HepG2 (cell line): Measurements from ENCODE around the gene GTF2A2. TPM values are rescaled to one million over a fixed set of nuclear protein-coding genes. Genes with fewer than 3 reads are reported as not detected.

Experiments
- GABPA ChIP-seq, 2 experiments: IDR thresholded peaks; 2 replicates each; pipeline ENCODE4 v1.6.1; 2011 to 2016; ENCODE audit warnings: low read depth in 2 of 2, low read length in 1 of 2, missing biosample characterization in 1 of 2, missing genetic modification characterization in 1 of 2
- HMG20A ChIP-seq: IDR thresholded peaks from 2 replicates; pipeline ENCODE4 v1.6.1; 2016; ENCODE audit warnings: borderline replicate concordance
- IRF2 ChIP-seq: IDR thresholded peaks from 2 replicates; pipeline ENCODE4 v1.6.1; 2018; ENCODE audit warnings: missing genetic modification reagents, missing compliant biosample characterization
- KMT2B ChIP-seq: IDR thresholded peaks from 2 replicates; pipeline ENCODE4 v1.6.1; 2016; ENCODE audit warnings: missing genetic modification reagents, missing compliant biosample characterization
- MATR3 ChIP-seq: sonication (generic); formaldehyde crosslinking; IDR thresholded peaks from 2 replicates; pipeline ENCODE4 v1.4.0; 2020; ENCODE audit warnings: missing genetic modification reagents
- MED13 ChIP-seq: sonication (generic); formaldehyde crosslinking; IDR thresholded peaks from 2 replicates; pipeline ENCODE4 v1.5.0; 2020; ENCODE audit warnings: missing genetic modification reagents
- PLRG1 ChIP-seq: fragments of 450-650 bp; conservative IDR thresholded peaks from 2 replicates; pipeline ENCODE4 v1.6.1; 2016
- RCOR2 ChIP-seq: IDR thresholded peaks from 2 replicates; pipeline ENCODE4 v1.6.1; 2016; ENCODE audit warnings: missing biosample characterization, missing genetic modification reagents
- SMAD1 ChIP-seq: sonication (generic); formaldehyde crosslinking; IDR thresholded peaks from 2 replicates; pipeline ENCODE4 v1.4.0; 2020; ENCODE audit warnings: missing genetic modification reagents, low read depth, mild to moderate bottlenecking, borderline replicate concordance
- TAF15 ChIP-seq: fragments of 200-400 bp; formaldehyde crosslinking; IDR thresholded peaks from one replicate; pipeline ENCODE4 v1.6.1; 2018; ENCODE audit warnings: mild to moderate bottlenecking, low read depth, low read length; ENCODE audit not compliant: poor library complexity, severe bottlenecking
- ZFP62 ChIP-seq: sonication (generic); formaldehyde crosslinking; IDR thresholded peaks from 2 replicates; pipeline ENCODE4 v1.4.0; 2020; ENCODE audit warnings: missing genetic modification reagents
- ZFX ChIP-seq: sonication (generic); formaldehyde crosslinking; IDR thresholded peaks from 2 replicates; pipeline ENCODE4 v1.4.0; 2020; ENCODE audit warnings: mild to moderate bottlenecking, low read depth, missing genetic modification reagents, moderate library complexity
- ZKSCAN8 ChIP-seq: IDR thresholded peaks from 2 replicates; pipeline ENCODE4 v1.6.1; 2016; ENCODE audit warnings: borderline replicate concordance, missing genetic modification reagents, missing compliant biosample characterization
- ZNF10 ChIP-seq: sonication (generic); formaldehyde crosslinking; IDR thresholded peaks from 2 replicates; pipeline ENCODE4 v1.4.0; 2020; ENCODE audit warnings: mild to moderate bottlenecking, low read depth, missing genetic modification reagents, borderline replicate concordance
- ZNF17 ChIP-seq: sonication (generic); formaldehyde crosslinking; IDR thresholded peaks from 2 replicates; pipeline ENCODE4 v1.5.0; 2020; ENCODE audit warnings: mild to moderate bottlenecking, missing genetic modification reagents
- ZNF3 ChIP-seq: IDR thresholded peaks from 2 replicates; pipeline ENCODE4 v1.7.0; 2017; ENCODE audit warnings: inconsistent platforms
- ZNF430 ChIP-seq: sonication (generic); formaldehyde crosslinking; IDR thresholded peaks from 2 replicates; pipeline ENCODE4 v1.9.0; 2021; ENCODE audit warnings: mild to moderate bottlenecking, missing genetic modification reagents
- ZNF44 ChIP-seq: sonication (generic); formaldehyde crosslinking; IDR thresholded peaks from 2 replicates; pipeline ENCODE4 v1.5.1; 2020; ENCODE audit warnings: mild to moderate bottlenecking, missing genetic modification reagents
- ZNF547 ChIP-seq: sonication (generic); formaldehyde crosslinking; IDR thresholded peaks from 2 replicates; pipeline ENCODE4 v1.5.1; 2020; ENCODE audit warnings: mild to moderate bottlenecking, missing genetic modification reagents
- ZNF674 ChIP-seq: sonication (generic); formaldehyde crosslinking; IDR thresholded peaks from 2 replicates; pipeline ENCODE4 v1.5.0; 2020; ENCODE audit warnings: low read depth, mild to moderate bottlenecking, missing genetic modification reagents
- ZNF724P ChIP-seq: sonication (generic); formaldehyde crosslinking; IDR thresholded peaks from 2 replicates; pipeline ENCODE4 v1.8.0; 2022; ENCODE audit warnings: missing genetic modification reagents, borderline replicate concordance
- ZNF83 ChIP-seq: sonication (generic); formaldehyde crosslinking; IDR thresholded peaks from 2 replicates; pipeline ENCODE4 v1.4.0; 2020; ENCODE audit warnings: missing genetic modification reagents, mild to moderate bottlenecking, borderline replicate concordance
- ZNF891 ChIP-seq: sonication (generic); formaldehyde crosslinking; IDR thresholded peaks from 2 replicates; pipeline ENCODE4 v1.5.0; 2020; ENCODE audit warnings: mild to moderate bottlenecking, missing genetic modification reagents
- ZSCAN9 ChIP-seq: IDR thresholded peaks from 2 replicates; pipeline ENCODE4 v1.6.1; 2016; ENCODE audit warnings: borderline replicate concordance
- polyA plus RNA-seq, 8 experiments: library from polyadenylated mRNA; depleted of rRNA in 3 of 8; stranded (reverse) in 7 of 8; unstranded in 1 of 8; fragments of >200 nt; fragmentation: Illumina TruSeq in 4 of 8; extraction: Trizol in 4 of 8; gene quantifications; 2 replicates each; pipeline versions ENCODE4 v1.2.1 to v1.2.3, GENCODE V29; 2011 to 2016; ENCODE audit warnings: low read depth in 4 of 8, missing spikeins in 1 of 8, mixed read lengths in 1 of 8; ENCODE audit not compliant: insufficient read depth in 1 of 8
- total RNA-seq, 5 experiments: library from RNA; depleted of rRNA; stranded (reverse); fragments of >200 nt; fragmentation: Illumina TruSeq; extraction: Trizol; gene quantifications; 2 replicates each; pipeline ENCODE4 v1.2.3, GENCODE V29; 2016; ENCODE audit warnings: low read depth in 1 of 5
- TF ChIP-seq, protein P1 (sequence below): sonication (generic); formaldehyde crosslinking; IDR thresholded peaks from 2 replicates; pipeline ENCODE4 v1.5.0; 2020; ENCODE audit warnings: missing genetic modification reagents
- TF ChIP-seq, protein P2 (sequence below): sonication (generic); formaldehyde crosslinking; IDR thresholded peaks from 2 replicates; pipeline ENCODE4 v1.5.0; 2020; ENCODE audit warnings: mild to moderate bottlenecking, low read depth, missing genetic modification reagents, borderline replicate concordance
- TF ChIP-seq, protein P3 (sequence below): sonication (generic); formaldehyde crosslinking; IDR thresholded peaks from 2 replicates; pipeline ENCODE4 v1.9.0; 2022; ENCODE audit warnings: low read depth, missing genetic modification reagents
- TF ChIP-seq, protein P4 (sequence below): sonication (generic); formaldehyde crosslinking; IDR thresholded peaks from 2 replicates; pipeline ENCODE4 v1.4.0; 2020; ENCODE audit warnings: mild to moderate bottlenecking, low read depth, missing genetic modification reagents

GTF2A2 gene
- total and polyA plus RNA-seq, 2 of the 13 experiments (the other 11 are each of a cell fraction or from before 2014, with no cell fraction given), result 24.4 to 106 TPM

DNA sequence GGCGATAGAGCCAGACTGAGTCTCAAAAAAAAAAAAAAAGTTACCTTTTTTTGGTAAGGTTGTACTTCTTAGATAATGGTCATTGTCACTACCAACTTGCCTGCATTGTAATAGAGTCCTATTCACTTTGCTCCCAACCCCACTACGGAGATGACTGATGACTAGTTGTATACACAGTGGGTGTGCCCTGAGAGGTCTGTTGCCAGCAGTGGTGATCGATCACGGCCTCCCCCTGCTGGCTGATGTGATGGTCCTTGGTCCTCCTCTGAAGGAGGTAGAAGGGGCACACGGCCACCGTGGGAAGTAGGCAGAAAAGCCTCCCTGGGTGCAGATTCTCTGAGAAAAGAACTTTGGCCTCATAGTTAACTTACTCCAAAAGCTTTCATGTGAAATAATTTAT lies 35.0 kb downstream of the GTF2A2 start (continued):
- TF ChIP-seq, protein P1, sequence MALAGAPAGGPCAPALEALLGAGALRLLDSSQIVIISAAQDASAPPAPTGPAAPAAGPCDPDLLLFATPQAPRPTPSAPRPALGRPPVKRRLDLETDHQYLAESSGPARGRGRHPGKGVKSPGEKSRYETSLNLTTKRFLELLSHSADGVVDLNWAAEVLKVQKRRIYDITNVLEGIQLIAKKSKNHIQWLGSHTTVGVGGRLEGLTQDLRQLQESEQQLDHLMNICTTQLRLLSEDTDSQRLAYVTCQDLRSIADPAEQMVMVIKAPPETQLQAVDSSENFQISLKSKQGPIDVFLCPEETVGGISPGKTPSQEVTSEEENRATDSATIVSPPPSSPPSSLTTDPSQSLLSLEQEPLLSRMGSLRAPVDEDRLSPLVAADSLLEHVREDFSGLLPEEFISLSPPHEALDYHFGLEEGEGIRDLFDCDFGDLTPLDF (CRISPR knock-in tag), result no peak
- TF ChIP-seq, protein P2, sequence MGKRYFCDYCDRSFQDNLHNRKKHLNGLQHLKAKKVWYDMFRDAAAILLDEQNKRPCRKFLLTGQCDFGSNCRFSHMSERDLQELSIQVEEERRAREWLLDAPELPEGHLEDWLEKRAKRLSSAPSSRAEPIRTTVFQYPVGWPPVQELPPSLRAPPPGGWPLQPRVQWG (CRISPR knock-in tag), result no peak
- TF ChIP-seq ZFX (no peak), HMG20A (CRISPR knock-in tag) (no peak), ZNF724P (no peak), ZSCAN9 (CRISPR knock-in tag) (0 out of 2 replicates have a peak, but pooled peaks have one; percentile 20), SMAD1 (no peak), ZNF547 (CRISPR knock-in tag) (no peak), IRF2 (CRISPR knock-in tag) (0 out of 2 replicates have a peak, but pooled peaks have one; percentile 20), ZKSCAN8 (CRISPR knock-in tag) (peak; percentile 44; the same call in 1 of the 2 replicates), ZNF44 (no peak), ZNF3 (no peak), KMT2B (CRISPR knock-in tag) (no peak), TAF15 (no peak), ZNF83 (CRISPR knock-in tag) (no peak), ZFP62 (no peak), MATR3 (no peak), ZNF891 (CRISPR knock-in tag) (no peak), ZNF674 (CRISPR knock-in tag) (no peak), GABPA (IDR thresholded peaks at IDR 0.05; ENCODE audit: low read depth, low read length) (no peak), GABPA (CRISPR knock-in tag; IDR thresholded peaks at IDR 0.05; ENCODE audit: low read depth) (no peak), RCOR2 (CRISPR knock-in tag) (no peak), MED13 (CRISPR knock-in tag) (no peak), ZNF17 (CRISPR knock-in tag) (no peak), ZNF10 (CRISPR knock-in tag) (no peak), PLRG1 (no peak), ZNF430 (CRISPR knock-in tag) (no peak)
- TF ChIP-seq, protein P3, sequence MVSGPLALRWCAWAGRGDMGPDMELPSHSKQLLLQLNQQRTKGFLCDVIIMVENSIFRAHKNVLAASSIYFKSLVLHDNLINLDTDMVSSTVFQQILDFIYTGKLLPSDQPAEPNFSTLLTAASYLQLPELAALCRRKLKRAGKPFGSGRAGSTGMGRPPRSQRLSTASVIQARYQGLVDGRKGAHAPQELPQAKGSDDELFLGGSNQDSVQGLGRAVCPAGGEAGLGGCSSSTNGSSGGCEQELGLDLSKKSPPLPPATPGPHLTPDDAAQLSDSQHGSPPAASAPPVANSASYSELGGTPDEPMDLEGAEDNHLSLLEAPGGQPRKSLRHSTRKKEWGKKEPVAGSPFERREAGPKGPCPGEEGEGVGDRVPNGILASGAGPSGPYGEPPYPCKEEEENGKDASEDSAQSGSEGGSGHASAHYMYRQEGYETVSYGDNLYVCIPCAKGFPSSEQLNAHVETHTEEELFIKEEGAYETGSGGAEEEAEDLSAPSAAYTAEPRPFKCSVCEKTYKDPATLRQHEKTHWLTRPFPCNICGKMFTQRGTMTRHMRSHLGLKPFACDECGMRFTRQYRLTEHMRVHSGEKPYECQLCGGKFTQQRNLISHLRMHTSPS (CRISPR knock-in tag), result no peak
- TF ChIP-seq, protein P4, sequence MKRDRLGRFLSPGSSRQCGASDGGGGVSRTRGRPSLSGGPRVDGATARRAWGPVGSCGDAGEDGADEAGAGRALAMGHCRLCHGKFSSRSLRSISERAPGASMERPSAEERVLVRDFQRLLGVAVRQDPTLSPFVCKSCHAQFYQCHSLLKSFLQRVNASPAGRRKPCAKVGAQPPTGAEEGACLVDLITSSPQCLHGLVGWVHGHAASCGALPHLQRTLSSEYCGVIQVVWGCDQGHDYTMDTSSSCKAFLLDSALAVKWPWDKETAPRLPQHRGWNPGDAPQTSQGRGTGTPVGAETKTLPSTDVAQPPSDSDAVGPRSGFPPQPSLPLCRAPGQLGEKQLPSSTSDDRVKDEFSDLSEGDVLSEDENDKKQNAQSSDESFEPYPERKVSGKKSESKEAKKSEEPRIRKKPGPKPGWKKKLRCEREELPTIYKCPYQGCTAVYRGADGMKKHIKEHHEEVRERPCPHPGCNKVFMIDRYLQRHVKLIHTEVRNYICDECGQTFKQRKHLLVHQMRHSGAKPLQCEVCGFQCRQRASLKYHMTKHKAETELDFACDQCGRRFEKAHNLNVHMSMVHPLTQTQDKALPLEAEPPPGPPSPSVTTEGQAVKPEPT (CRISPR knock-in tag), result no peak
